GM19035 (cell line): ENCODE data around the gene SMARCD1.
"Not testable (repeated sequence)": the region's sequence is repeated elsewhere in the genome, so short reads cannot be mapped to it uniquely, and the experiment has no call there.

Experiments used
- ATAC-seq: cut with Tn5 transposase; IDR thresholded peaks from one replicate; pipeline ENCODE4 v1.9.1; 2021; ENCODE audit not compliant: unreplicated experiment

SMARCD1 gene

GRCh38 chr12:50129290-50129689 is 44.1 kb downstream of the SMARCD1 start:
- no peak for ATAC-seq

GRCh38 chr12:50132505-50133135 is 47.5 kb downstream of the SMARCD1 start:
- ATAC-seq, result no peak

GRCh38 chr12:50142993-50143392 is 57.9 kb downstream of the SMARCD1 start:
- no peak for ATAC-seq

GRCh38 chr12:50145439-50145838 is 60.3 kb downstream of the SMARCD1 start:
- ATAC-seq, result no peak

GRCh38 chr12:50147281-50147680 is 62.1 kb downstream of the SMARCD1 start:
- no peak for ATAC-seq

GRCh38 chr12:50148011-50148410 is 62.9 kb downstream of the SMARCD1 start:
- not testable (repeated sequence) for ATAC-seq

GRCh38 chr12:50149311-50149710 is 64.2 kb downstream of the SMARCD1 start:
- ATAC-seq, result no peak
